GM20431 (cell line): Measurements from ENCODE around the gene SMARCC2.
"Not testable (repeated sequence)": the region's sequence is repeated elsewhere in the genome, so short reads cannot be mapped to it uniquely, and the experiment has no call there.

Experiments
- in situ Hi-C: fragments of 300-500 bp; cut with MseI, MboI; formaldehyde crosslinking; loops from one replicate; pipeline ENCODE4 v1.15.0; 2020; ENCODE audit warnings: low sequenced_read_pairs; ENCODE audit not compliant: unreplicated experiment

Gene SMARCC2

DNA sequence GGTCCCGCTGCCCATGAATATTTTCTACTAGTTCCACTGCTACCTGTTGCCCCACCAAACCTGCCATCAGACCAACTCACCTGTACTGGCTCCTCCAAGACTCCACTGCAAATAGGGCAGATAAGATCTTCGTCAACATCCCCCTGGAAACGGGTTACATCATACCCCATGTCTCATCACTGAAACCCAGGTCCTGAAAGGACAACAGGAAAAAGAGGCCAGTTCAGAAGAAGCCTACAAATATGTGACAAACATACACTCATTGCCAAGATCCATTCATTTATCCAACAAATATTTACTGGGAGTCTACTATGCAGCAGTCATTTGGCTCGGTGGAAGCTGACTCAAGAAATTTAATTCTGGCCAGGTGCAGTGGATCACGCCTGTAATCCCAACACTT lies 24.6 kb upstream of the SMARCC2 start:
- in situ Hi-C loops, result no loop called here

GRCh38 chr12:56212361-56212760 lies 23.1 kb upstream of the SMARCC2 start:
- in situ Hi-C loops, result no loop called here

DNA sequence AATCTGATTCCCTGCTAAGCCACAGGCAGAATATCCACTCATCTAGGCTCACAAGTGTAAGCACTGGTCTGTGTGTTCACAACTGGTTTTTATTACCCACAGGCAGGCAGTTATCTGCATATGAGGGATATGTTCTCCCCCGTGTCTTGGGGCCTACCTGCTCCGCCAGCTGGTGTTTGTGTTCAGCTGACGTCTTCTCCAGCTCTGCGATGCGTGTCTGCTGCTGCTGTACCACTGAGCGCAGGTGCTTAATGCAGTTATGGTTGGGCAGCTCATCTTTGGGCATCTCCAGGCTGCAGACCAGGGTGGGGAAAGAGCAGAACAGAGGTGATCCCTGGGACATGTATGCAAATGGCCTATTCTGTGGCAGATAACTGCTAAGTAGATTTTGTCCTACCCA lies 18.7 kb upstream of the SMARCC2 start:
- in situ Hi-C loops, result no loop called here

DNA sequence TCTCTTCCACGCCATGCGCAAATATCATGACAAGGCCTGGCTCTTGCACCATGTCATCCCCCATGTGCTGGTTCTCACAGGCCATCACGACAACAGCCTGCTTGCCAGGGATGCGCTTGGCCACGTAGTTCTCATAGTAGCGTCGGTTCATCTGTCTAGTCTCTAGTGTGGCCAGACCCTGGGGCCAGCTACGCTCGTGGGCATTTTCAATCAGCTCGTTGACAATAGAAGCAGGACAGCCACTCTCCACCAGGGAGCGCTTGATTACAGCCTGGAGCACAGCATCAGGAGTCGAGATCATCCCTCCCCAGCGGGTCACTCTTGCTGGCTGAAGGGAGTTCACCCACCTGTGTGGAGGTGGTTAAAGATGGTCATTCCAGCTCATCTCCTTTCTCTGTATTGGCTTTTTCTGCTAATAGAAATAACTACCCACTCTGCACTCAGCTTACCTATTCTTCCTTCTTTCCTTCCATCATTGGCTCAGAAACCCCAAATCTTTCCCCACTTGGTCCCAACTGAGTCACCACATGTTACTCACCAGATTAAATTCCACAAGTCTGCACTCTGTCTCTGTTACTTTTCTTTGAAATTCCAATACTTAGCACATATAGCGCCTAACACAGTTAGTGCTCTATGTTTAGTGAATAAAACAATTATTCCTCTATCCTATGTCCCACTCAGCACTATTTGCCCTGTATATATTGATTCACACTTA lies 17.3 kb upstream of the SMARCC2 start:
- in situ Hi-C loops, result no loop called here

DNA sequence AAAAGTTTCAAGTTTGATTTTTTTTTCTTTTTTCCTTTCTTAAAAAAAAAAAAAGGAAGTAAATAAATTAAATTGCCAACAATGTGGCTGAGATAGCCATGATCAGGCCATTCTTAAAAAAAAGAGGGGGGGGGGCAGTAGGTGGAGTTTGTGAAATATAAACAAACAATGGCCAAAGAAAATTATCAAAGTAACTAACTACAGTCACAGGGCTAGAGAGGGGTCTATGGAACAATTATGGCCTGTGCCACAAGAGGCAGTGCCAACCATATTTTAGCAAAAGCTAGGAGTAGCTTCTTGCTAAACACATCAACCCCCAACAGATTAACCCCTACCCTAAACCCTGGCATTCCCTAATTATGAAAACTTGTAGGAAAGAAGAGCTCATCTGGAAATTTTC lies 16.2 kb upstream of the SMARCC2 start:
- in situ Hi-C loops, result no loop called here

- in situ Hi-C loops, result no loop called here
Observed at GRCh38 chr12:56204275-56204674, 15.0 kb upstream of the SMARCC2 start.

DNA sequence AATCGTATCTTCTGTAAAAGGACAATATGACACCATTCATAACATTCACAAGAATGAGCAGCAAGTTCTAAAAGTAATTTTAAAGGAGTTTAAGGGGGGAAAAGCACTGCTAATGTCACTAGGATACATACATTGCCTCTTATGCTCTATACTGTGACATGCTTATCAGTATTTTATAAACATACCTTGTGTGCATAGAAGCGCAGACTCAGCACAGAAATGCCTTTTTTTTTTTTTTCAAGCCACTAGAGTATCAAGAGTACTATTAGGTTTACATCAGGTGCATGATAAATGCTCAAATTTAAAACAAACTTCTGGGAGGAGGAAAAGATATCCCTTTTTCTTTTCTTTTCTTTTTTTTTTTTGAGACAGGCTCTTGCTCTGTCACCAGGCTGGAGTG lies 13.6 kb upstream of the SMARCC2 start:
- in situ Hi-C loops, result no loop called here

DNA sequence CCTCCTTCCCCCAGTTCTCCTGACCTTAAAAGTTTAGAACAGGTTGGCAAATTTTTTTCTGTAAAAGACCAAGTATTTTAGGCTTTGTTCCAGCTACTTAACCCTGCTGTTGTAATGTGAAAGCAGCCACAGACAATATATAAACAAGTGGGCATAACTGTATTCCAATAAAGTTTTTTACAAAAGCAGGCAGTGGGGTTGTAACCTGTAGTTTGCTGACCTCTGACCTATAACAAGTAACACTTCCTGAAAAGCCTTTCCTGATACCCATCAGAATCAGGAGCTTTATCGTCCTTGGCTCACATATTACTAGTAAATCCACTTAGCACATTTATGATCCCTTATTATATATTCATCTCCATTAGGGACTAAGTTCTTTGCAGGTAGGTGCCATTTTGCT lies 13.1 kb upstream of the SMARCC2 start:
- in situ Hi-C loops, result no loop called here

- in situ Hi-C loops, result no loop called here
Observed at GRCh38 chr12:56198836-56199235, 9.6 kb upstream of the SMARCC2 start.

- in situ Hi-C loops, result no loop called here
Observed at GRCh38 chr12:56197921-56198635, 8.8 kb upstream of the SMARCC2 start.

DNA sequence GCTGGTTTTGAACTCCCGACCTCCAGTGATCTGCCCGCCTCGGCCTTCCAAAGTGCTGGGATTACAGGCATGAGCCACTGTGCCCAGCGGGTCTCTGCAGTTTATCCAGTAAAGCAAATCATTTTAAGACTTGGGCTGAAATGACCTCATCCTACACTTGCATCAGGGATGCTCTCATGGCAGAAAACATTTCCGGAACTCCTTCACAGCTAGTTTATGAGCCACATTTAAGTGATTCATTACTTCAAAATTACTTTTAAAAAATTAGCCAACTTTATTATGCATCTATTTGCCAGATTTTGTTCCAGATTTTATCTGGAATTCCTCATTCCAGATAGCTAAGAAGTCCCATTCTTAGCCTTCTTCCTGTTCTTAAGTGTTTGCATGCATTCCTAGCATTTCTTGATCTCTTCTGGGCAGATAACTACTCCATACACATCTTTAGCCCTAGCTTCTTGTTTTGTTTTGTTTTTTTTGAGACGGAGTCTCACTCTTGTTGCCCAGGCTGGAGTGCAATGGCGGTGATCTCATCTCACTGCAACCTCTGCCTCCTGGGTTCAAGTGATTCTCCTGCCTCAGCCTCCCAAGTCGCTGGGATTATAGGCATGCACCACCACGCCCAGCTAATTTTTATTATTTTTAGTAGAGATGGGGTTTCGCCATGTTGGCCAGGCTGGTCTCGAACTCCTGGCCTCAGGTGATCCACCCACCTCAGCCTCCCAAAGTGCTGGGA lies 7.7 kb upstream of the SMARCC2 start:
- in situ Hi-C loops, result not testable (repeated sequence)

GRCh38 chr12:56193025-56193578 lies 3.8 kb upstream of the SMARCC2 start:
- in situ Hi-C loops, result no loop called here

GRCh38 chr12:56192582-56192981 lies 3.3 kb upstream of the SMARCC2 start:
- in situ Hi-C loops, result no loop called here

DNA sequence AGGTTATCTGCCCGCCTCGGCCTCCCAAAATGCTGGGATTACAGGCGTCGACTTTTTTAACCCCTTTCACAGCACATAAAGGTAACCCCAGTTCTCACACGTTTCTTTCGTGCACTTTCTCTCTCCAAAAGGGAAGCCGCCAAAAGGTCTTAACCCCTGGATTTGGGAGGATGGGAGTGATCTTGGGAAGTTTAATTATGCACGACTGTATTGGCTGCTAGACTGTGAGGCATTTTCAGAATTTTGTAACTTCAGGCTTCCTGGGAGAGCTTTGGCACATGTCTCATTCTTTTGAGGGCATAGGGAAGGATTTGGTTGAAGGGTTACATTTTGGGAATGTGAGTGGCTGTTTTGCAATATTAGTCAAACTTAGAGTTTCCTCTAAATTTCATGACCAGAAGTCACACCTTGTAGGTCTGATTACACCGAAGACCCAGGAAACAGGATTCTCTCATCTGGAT lies 1.4 kb upstream of the SMARCC2 start:
- in situ Hi-C loops, result no loop called here

GRCh38 chr12:56189918-56190694 lies 823 bp upstream of the SMARCC2 start:
- in situ Hi-C loops, result no loop called here

GRCh38 chr12:56188778-56189098 lies 545 bp downstream of the SMARCC2 start:
- in situ Hi-C loops, result no loop called here

DNA sequence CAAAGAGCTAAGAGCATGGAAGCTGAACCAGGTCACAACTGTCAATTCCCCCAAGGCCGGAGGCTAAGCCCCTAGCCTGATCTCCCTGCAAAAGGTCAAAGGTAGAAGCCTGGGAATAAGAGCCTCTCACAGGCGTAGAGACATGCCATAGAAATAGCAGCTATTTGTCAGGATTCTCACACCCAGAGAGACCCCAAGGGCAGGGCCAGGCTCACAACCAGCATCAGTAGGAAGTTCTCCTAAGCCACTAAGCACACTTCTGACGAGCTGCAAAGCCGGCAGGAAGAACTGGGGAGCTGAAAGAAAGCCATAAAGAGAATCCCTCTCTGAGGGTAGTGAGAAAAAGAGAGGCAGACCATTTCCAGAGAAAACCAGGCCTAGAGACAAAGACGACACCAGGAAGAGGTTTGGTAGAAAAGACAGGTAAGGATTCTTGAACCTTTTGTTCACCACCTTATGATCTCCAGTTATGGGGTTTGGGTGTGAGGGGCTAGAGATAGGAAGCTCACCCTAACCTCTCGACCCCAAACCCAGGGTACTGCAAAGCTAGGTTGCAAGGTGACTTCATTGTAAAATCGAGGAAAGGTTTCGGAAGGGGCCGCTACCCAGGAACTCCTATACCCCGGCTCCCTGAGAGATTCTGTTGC lies 1.0 kb downstream of the SMARCC2 start:
- in situ Hi-C loops, result no loop called here

DNA sequence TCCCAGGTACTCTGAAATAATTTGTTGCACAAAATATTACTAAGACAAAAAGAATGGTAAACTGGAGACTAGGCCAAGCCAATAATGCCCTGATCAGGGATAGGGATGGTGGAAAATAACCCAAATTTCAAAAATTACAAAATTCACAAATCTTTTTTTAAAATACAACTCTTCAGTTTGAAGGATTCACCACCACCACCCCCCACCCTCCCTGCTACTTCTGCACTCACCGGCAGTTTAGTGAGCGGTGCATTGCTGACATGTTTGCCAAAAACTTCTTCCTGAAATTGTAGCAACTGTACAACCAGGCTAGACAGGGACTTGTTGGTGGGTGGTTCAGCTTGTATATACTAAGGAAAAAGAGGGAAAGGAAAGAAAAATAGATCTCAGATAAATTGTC lies 2.3 kb downstream of the SMARCC2 start:
- in situ Hi-C loops, result no loop called here

GRCh38 chr12:56178347-56178746 lies 10.9 kb downstream of the SMARCC2 start:
- in situ Hi-C loops, result no loop called here

DNA sequence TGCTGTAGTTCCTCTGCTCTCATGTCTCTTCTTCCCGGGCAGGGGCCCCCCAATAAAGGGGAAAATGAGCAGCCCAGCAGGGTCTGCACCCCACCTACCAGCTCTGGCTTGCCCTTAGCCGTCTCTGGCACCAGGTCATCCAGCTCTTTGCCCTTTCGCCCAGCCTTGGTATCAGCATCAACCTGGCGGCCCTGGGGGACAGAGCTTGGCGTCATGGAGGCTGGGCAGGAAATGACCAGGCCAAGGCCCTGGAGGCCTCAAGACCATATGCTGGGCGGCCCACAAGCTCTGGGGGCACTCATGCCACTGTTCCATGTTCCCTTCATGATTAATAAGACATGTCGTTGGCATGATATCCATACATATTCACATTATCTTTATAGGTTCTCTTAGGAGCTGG lies 16.4 kb downstream of the SMARCC2 start:
- in situ Hi-C loops, result no loop called here
